ENCODE results near the gene DPYSL4.

DNA sequence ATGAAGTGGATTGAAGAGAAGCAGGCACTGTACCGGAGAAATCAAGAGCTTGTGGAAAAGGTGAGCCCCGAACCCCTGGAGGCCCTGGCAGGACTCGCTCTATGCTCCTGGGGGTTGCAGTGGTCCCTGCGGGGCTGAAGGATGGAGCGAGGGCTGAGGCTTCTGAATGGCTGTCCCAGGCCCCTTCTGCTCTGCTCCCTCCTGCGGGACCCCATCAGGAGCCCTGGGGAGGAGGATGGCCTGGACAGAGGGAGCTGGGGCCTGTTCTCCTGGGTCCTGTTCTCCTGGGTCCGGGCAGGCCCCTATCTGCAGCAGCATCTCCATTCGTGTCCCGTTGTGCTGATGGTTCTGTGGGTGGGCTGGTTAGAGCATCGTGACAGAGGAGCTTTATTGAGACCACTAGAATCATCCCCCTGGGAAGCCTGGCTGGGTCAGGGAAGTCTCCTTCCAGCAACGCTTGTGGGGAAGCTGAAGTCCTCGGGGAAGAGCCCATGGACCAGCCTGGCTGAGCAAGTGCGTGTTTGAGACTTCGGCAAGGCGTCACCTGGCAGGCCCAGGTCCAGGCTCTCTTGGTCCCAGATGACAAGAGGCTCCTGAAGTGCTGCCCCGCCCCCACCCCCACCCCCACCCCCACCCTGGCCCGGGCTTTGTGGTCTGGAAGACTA is 41.1 kb upstream of the DPYSL4 start:
- TF ChIP-seq EZH2 (IDR thresholded peaks at IDR 0.05; ENCODE audit: insufficient read depth, poor library complexity, severe bottlenecking) (no peak), EZH2phosphoT487 (IDR thresholded peaks at IDR 0.05; ENCODE audit: insufficient read depth, low read depth) (no peak)

Data from GM23248 (cell line).